HG02973 (cell line): Measurements from ENCODE around the gene FBXL16.

ENCODE experiments used
- ATAC-seq: cut with Tn5 transposase; IDR thresholded peaks from one replicate; pipeline ENCODE4 v1.9.1; 2021; ENCODE audit warnings: moderate library complexity; ENCODE audit not compliant: unreplicated experiment

Gene FBXL16

GRCh38 chr16:711548-712320 lies 6.1 kb upstream of the FBXL16 start:
- ATAC-seq: no peak

- ATAC-seq: no peak
Measured at GRCh38 chr16:711084-711483, 5.5 kb upstream of the FBXL16 start.

- ATAC-seq: no peak
Measured at GRCh38 chr16:710500-711075, 5.0 kb upstream of the FBXL16 start.

- ATAC-seq: no peak
Measured at GRCh38 chr16:709566-710499, 4.2 kb upstream of the FBXL16 start.

- ATAC-seq: no peak
Measured at GRCh38 chr16:708959-709358, 3.4 kb upstream of the FBXL16 start.

GRCh38 chr16:708019-708418 lies 2.4 kb upstream of the FBXL16 start:
- no peak for ATAC-seq

GRCh38 chr16:707062-707538 lies 1.5 kb upstream of the FBXL16 start:
- ATAC-seq: no peak

GRCh38 chr16:706189-707061 lies 824 bp upstream of the FBXL16 start:
- ATAC-seq: no peak

- ATAC-seq: no peak
Measured at GRCh38 chr16:704552-705380, 835 bp downstream of the FBXL16 start.

GRCh38 chr16:704047-704446 lies 1.6 kb downstream of the FBXL16 start:
- no peak for ATAC-seq

- no peak for ATAC-seq
Measured at GRCh38 chr16:703406-703805, 2.2 kb downstream of the FBXL16 start.

- ATAC-seq: no peak
Measured at GRCh38 chr16:702341-702740, 3.3 kb downstream of the FBXL16 start.

GRCh38 chr16:700684-701584 lies 4.7 kb downstream of the FBXL16 start:
- ATAC-seq: no peak

- ATAC-seq: no peak
Measured at GRCh38 chr16:698911-699671, 6.5 kb downstream of the FBXL16 start.

- no peak for ATAC-seq
Measured at GRCh38 chr16:695355-696089, 10.1 kb downstream of the FBXL16 start.

- ATAC-seq: no peak
Measured at GRCh38 chr16:694863-695354, 10.7 kb downstream of the FBXL16 start.
